ENCODE data around the gene PSMD6.

The PSMD6 gene

DNA sequence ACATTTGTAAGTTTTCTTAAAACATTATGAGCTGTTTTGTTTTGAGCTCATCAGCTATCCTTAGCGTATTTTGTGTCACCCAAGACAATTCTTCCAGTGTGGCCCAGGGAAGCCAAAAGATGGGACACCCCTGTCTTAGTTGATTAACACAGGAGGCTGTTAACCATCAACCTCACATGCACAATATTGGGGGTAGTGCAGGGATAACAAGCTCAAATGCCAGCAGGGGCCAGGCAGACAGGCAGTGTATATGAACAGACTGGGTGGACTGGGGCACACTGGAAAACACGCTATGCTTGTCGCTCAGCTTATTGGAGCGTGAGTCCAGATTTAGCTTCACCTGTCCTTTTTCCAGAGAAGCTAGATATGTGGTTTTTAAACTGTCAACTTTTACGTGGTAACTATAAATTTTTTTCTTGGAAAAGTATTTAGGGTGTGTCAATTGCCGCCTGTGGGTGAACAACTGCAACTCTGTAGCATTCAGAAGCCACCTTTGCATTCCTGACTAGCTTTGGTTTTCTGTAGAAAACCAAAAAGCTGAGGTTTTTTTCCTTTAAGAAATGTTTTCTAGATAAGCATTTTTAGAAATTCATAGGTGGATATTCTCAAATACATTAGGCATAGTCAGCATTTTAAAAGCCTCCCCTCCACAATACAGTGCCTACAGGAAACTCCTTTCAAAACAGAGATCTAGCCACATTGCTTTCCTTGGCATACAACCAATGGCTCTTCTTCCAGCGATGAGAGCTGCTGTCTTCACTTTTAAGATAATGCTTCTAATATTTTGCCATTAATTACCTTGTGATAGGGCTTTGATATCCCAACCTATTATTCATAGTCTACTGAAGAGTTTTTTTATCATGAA, 14.6 kb downstream of the PSMD6 start:
- DNase-seq (ENCODE audit: low read depth) = peak; percentile 55

DNA sequence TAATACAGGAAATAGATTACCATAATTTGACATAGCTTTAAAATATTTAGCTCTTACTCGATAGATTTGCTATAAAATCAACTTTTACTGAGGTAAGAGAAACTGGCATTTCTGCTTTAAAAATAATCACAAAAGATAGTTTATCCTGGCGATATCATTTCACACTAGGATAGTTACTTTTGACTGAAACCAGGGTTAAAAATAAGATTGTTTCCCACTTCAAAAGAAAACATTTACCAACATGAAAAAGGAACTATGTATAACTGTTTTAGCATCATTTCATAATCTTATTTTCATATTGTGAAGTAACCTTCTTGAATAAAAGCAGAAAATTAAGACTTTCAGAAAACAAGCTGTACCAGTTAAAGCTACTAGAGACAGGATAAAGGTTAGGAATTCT, 15.3 kb downstream of the PSMD6 start:
- DNase-seq (ENCODE audit: low read depth) = no peak

GRCh38 chr3:64003589-64003988, 19.7 kb downstream of the PSMD6 start:
- no peak for DNase-seq (ENCODE audit: low read depth)

GRCh38 chr3:64002233-64002632, 21.1 kb downstream of the PSMD6 start:
- no peak for DNase-seq (ENCODE audit: low read depth)

DNA sequence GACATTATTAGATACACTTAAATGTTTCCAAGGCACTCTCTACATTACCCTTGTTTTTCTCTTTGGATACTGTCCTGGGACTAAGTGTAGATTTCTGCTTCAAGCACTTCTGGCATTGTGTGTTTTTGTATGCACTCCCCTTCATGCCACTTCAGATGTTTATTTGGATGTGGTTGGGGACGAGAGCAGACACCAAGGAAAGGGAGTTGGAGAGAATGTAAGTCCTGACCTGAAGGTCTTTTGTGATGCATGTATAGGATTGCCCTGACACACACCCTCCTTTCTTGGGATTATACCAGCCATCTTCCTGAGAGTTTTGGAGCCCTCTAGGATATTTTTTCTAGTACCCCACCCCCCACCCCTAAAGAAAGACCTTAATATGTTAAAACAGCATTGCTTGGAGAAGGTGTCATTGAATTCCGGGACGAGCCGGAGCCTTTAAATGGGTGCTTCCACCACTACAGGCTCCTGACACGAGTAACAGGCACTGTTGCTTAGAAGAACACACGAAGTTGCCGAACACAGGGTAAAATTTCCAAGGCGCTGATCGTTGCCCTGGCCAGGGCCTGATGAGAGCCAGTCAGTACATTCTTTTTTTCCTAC, 22.7 kb downstream of the PSMD6 start:
- DNase-seq (ENCODE audit: low read depth) = peak; percentile 43

DNA sequence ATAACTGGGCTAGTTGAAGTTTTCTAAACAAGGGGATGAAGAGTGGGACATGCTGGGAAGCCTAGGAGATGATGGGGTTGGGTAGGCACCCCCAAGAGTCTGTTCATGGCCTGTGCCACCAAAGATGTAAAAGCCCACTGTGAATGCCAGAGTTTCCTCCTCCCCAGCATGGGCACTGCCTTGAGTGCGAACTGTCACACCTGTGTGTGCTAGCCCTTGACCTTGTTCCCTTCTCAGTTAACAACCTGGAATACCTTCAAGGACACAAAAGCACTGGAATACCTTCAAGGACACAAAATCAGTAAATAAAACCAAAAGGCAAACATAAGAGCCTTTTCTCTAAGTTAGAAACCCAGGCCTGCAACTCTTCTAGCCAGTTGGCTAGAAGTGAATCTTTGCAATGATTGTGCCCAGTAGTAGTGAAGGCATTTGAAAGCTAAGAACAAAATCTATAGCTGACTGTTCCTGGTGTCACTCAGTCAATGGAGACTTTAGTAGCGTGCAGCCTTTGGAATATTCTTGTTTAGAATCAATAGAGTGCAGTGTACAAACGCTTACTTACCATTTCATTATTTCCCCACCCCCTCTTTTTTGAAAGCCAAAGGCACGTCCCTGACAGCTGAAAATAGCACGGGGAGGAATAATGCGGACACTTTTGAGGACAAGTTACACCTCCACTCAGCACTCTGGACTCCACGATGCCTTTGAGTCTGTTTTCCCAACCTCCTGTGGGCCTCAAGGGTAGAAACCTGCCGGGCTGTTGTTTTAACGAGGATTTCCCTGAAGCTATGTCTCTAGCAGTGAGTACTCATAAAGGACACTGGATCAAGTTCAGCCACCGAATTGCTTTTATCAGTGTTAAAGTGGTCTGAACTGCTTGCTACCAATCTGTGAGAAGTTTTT, 24.2 kb downstream of the PSMD6 start:
- no peak for DNase-seq (ENCODE audit: low read depth)

DNA sequence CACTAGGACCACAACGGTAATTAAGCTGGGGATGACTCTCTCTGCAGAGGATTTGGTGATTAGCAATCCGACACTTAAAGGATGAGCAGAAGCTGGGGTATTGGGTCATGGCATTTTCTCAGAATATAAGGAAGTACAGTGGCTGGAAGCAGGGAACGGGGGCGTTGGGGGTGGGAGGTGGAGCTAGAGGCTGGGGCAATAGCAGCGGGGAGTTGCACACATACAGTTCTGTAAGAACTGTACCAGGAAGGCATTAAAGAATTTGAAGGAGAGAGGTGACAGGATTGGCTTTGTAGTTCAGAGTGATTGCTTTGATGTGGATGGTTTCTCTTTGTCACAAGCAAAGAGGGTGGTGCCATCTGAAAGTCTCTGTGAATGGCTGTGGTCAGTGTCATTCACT, 28.2 kb downstream of the PSMD6 start:
- no peak for DNase-seq (ENCODE audit: low read depth)

DNA sequence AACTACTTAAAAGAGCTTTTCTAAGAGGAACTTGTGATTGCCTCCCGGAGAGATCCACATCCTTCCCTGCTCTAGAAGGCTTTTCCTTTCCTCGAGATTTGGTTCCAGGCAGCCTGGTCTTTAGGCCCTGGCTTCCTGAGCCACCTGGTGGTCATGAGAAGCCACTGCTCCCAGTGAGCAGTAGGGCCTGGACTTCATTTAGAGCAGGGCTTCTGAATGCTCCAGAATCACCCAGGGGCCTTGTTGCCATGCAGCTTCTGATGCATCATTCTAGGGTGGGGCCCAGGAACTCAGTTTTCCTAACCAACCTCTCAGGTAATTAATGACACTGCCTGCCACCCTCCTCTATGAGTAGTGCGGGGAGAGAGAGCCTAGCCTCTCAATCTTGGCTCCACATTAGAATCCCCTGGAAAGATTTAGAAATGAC, 29.6 kb downstream of the PSMD6 start:
- DNase-seq (ENCODE audit: low read depth) = peak; percentile 80

GRCh38 chr3:63992516-63993209, 30.6 kb downstream of the PSMD6 start:
- no peak for DNase-seq (ENCODE audit: low read depth)

DNA sequence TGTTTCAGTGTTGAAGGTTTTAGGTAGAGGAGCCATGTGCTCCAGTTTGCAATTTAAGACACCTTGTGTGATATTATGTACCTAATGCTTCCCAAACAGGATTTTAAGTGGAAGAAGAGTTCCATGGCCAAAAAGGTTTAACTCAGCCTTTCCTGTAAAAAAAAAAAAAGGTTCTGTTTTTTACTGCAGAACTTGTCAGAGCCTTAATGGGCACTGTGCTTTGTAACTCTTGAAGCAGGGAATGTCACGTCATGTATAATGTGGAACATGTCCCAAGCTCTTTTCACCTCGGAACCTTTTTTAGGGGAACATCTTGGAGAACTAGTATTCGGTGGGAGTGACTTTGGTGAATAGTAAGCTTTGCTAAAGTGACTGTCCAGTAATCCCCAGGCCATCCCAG, 31.6 kb downstream of the PSMD6 start:
- no peak for DNase-seq (ENCODE audit: low read depth)

GRCh38 chr3:63990733-63991132, 32.6 kb downstream of the PSMD6 start:
- no peak for DNase-seq (ENCODE audit: low read depth)

DNA sequence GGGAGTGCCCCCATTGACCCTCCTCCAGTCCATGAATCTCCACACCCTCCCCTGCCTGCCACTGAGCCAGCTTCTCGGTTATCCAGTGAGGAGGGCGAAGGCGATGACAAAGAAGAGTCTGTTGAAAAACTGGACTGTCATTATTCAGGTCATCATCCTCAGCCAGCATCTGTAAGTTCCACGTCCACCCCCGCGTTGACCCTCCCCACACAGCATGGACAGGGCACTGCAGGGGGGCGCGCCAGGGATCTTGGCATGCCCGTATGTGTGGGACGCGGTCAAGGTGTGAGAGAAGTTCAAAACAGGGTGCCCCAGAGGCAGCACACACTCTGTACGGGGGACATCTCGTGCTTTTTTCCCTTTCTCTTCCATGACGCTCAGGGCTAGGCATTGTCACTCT, 33.1 kb downstream of the PSMD6 start:
- DNase-seq (ENCODE audit: low read depth) = no peak

GRCh38 chr3:63988943-63989342, 34.4 kb downstream of the PSMD6 start:
- DNase-seq (ENCODE audit: low read depth) = no peak

DNA sequence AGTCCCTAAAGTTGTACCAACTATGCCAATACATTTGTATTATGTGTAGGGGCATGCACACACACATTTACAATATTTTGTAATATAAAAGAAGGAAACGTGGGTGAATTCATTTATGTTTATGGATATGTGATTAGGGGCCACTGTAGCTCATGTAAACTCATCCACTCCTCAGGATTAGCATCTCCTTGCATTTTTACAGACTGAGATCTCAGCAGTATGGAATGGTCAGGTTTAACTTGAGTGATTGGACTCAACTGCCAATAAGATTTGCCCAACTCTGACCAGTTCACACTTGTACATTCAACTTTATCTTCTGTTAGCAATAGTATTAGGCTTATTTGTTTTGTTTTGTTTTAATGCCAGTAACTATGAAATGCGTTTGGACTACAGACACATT, 36.5 kb downstream of the PSMD6 start:
- DNase-seq (ENCODE audit: low read depth) = no peak

GRCh38 chr3:63986146-63986545, 37.1 kb downstream of the PSMD6 start:
- no peak for DNase-seq (ENCODE audit: low read depth)

DNA sequence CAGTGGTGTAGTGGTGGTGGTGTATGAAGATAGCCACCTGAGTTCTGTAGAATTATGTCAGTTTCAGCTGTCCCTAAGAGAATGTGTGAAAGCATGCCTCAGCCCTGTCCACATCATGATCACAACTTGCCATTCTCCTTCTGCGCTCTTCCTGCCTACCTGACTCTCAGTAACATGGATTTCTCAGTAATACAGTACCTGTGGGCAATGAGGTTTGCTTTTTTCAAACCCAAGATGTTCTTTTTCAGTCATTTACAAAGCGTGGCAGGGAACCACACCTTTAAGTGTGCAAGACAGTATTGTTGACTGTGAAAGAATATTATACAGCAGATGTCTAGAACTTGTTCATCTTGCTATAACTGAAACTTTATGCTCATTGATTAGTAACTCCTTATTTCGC, 38.9 kb downstream of the PSMD6 start:
- DNase-seq (ENCODE audit: low read depth) = no peak

GRCh38 chr3:63981980-63982379, 41.3 kb downstream of the PSMD6 start:
- no peak for DNase-seq (ENCODE audit: low read depth)

- DNase-seq (ENCODE audit: low read depth) = no peak
These were observed 42.3 kb downstream of the PSMD6 start for GRCh38 chr3:63980830-63981498.

DNA sequence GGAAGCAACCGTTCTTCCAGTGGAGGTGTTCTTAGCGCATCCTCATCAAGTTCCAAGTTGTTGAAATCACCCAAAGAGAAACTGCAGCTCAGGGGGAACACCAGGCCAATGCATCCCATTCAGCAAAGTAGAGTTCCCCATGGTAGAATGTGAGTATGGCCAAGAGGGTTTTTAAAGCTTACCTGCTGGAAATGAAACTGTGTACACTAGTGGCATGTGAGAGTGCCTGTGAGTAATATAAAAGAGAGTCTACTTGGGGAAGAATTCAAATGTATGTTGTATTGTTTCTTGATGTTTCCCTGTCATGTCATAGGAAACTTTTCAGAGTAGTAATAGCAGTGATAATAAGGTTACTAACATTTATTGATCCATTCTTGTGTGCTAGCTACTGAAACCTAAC, 43.3 kb downstream of the PSMD6 start:
- no peak for DNase-seq (ENCODE audit: low read depth)

DNA sequence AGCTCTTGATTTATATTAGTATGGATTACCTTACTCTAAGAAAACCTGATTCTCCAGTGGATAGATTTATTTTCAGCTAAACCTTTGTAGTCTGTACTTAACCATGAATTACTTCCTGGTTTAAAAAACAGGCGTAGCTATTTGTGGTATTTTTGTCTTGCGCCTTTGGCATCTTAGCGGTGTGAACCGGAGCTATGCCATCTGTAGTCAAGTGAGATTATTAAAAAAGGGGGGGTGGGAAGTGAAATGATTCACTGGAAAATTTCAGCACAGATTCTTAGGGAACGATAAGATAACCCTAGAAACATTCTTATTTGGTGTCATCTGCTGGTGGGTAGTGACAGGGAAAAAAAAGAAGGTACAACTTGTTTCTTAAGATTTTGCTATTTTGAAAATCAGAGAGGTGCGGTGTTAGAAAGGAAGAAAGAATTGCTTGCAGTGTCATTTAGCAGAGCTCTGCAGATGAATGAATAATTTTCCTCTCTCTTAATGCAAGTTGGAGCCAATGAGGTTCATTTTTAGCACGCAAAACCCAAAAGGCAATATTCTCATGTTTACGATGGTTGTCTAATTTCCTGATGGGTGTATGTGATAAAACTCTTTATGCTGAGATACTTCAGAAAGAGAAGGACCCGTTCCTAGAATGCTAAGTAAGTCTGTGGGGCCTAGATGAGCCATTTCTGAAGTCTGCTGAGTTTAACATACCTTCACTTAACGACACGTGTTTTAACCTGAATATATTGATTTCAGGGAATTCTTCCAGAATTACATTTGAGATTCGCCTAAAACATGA, 44.0 kb downstream of the PSMD6 start:
- peak; percentile 48 for DNase-seq (ENCODE audit: low read depth)

- DNase-seq (ENCODE audit: low read depth) = no peak
These were observed 45.4 kb downstream of the PSMD6 start for GRCh38 chr3:63977893-63978292.

Data from EH (cell line).